ENCODE results near the gene PEX1.
"Not testable (repeated sequence)": the region's sequence is repeated elsewhere in the genome, so short reads cannot be mapped to it uniquely, and the experiment has no call there.

The PEX1 gene

DNA sequence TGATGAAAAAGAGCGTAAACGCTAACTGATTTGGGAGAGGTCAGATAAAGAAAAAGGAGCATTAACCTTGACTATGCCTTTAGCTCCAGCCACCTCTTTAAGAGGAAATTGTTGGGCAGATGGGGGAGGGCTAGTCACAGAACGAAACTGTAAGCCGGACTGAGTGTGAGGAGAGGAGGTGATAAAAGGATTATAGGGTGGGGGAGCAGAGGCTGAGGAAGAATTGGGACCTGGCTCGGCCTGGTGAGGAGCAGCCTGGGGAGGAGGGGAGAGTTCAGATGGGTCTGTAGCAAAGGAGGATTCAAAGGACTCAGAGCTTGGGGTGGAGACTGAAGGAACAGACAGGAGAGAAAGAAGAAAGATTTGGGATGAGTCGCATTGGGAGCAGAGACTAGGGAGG, 44.7 kb downstream of the PEX1 start:
- not testable (repeated sequence) for H3K4me3 ChIP-seq (ENCODE audit: insufficient read depth, low read depth, low read length); H3K9me3 ChIP-seq (ENCODE audit: control insufficient read depth, low read length); H3K27me3 ChIP-seq (ENCODE audit: control insufficient read depth, insufficient read depth, low read length, poor library complexity, severe bottlenecking); H3K36me3 ChIP-seq (ENCODE audit: control insufficient read depth, insufficient read depth, low read length); H3K27ac ChIP-seq (ENCODE audit: insufficient read depth, low read depth, low read length, poor library complexity, severe bottlenecking); H3K4me1 ChIP-seq (ENCODE audit: control insufficient read depth, insufficient read depth, low read length)
- 87 to 91% methylated on average over 5 to 6 of the region's 6 CpGs for WGBS, 2 experiments

- H3K4me1 ChIP-seq (ENCODE audit: control insufficient read depth, insufficient read depth, low read length); H3K9me3 ChIP-seq (ENCODE audit: control insufficient read depth, low read length); H3K36me3 ChIP-seq (ENCODE audit: control insufficient read depth, insufficient read depth, low read length); H3K4me3 ChIP-seq (ENCODE audit: insufficient read depth, low read depth, low read length); H3K27ac ChIP-seq (ENCODE audit: insufficient read depth, low read depth, low read length, poor library complexity, severe bottlenecking); H3K27me3 ChIP-seq (ENCODE audit: control insufficient read depth, insufficient read depth, low read length, poor library complexity, severe bottlenecking): not testable (repeated sequence)
- WGBS, 2 experiments: 87 to 90% methylated on average over 4 of the region's 4 CpGs
These were observed 49.2 kb downstream of the PEX1 start for GRCh38 chr7:92479146-92479545.

- Histone ChIP-seq H3K36me3 (ENCODE audit: control insufficient read depth, insufficient read depth, low read length) (no peaks in the 10 kb centered on the region), H3K9me3 (ENCODE audit: control insufficient read depth, low read length) (no peaks in the 10 kb centered on the region), H3K4me3 (ENCODE audit: insufficient read depth, low read depth, low read length) (no peak overlapping the region), H3K27ac (ENCODE audit: insufficient read depth, low read depth, low read length, poor library complexity, severe bottlenecking) (no peak overlapping the region), H3K27me3 (ENCODE audit: control insufficient read depth, insufficient read depth, low read length, poor library complexity, severe bottlenecking) (no peaks in the 10 kb centered on the region), H3K4me1 (ENCODE audit: control insufficient read depth, insufficient read depth, low read length) (no peaks in the 10 kb centered on the region)
- whole genome bisulfite sequencing, 2 experiments: 91 to 94% methylated on average over 4 of the region's 4 CpGs
These were observed 49.6 kb downstream of the PEX1 start for GRCh38 chr7:92478711-92479110.

DNA sequence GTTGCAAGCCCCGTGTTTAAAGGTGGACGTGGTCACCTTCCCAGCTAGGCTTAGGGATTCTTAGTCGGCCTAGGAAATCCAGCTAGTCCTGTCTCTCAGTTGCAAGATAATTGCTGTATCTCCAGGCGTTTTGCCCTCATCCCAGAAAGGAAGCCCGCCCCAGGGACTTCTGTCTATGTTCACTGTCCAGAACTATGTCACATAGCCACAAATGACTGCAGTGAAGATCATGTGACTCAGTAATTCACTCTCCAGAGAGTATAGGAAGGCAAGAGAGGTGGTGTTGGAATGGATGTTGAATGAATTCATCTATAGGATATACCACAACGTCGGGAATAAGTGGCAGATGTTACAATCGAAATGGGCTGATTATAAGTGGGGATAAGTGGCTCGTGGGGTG, 50.2 kb downstream of the PEX1 start:
- Histone ChIP-seq H3K4me1 (ENCODE audit: control insufficient read depth, insufficient read depth, low read length) (no peaks in the 10 kb centered on the region), H3K36me3 (ENCODE audit: control insufficient read depth, insufficient read depth, low read length) (no peaks in the 10 kb centered on the region), H3K4me3 (ENCODE audit: insufficient read depth, low read depth, low read length) (no peak overlapping the region), H3K9me3 (ENCODE audit: control insufficient read depth, low read length) (no peaks in the 10 kb centered on the region), H3K27ac (ENCODE audit: insufficient read depth, low read depth, low read length, poor library complexity, severe bottlenecking) (no peak overlapping the region), H3K27me3 (ENCODE audit: control insufficient read depth, insufficient read depth, low read length, poor library complexity, severe bottlenecking) (no peaks in the 10 kb centered on the region)
- WGBS, 2 experiments: 94% methylated on average over 9 of the region's 9 CpGs

- H3K36me3 ChIP-seq (ENCODE audit: control insufficient read depth, insufficient read depth, low read length); H3K4me3 ChIP-seq (ENCODE audit: insufficient read depth, low read depth, low read length); H3K4me1 ChIP-seq (ENCODE audit: control insufficient read depth, insufficient read depth, low read length); H3K27ac ChIP-seq (ENCODE audit: insufficient read depth, low read depth, low read length, poor library complexity, severe bottlenecking); H3K27me3 ChIP-seq (ENCODE audit: control insufficient read depth, insufficient read depth, low read length, poor library complexity, severe bottlenecking); H3K9me3 ChIP-seq (ENCODE audit: control insufficient read depth, low read length): not testable (repeated sequence)
- 93 to 96% methylated on average over 11 of the region's 11 CpGs for WGBS, 2 experiments
These were observed 50.6 kb downstream of the PEX1 start, which contains the start of gene ERVW-1 for GRCh38 chr7:92477681-92478080. ERVW-1 (minus strand) TSS chr7:92477946; CDS start chr7:92470381, 7,565 bp downstream.

DNA sequence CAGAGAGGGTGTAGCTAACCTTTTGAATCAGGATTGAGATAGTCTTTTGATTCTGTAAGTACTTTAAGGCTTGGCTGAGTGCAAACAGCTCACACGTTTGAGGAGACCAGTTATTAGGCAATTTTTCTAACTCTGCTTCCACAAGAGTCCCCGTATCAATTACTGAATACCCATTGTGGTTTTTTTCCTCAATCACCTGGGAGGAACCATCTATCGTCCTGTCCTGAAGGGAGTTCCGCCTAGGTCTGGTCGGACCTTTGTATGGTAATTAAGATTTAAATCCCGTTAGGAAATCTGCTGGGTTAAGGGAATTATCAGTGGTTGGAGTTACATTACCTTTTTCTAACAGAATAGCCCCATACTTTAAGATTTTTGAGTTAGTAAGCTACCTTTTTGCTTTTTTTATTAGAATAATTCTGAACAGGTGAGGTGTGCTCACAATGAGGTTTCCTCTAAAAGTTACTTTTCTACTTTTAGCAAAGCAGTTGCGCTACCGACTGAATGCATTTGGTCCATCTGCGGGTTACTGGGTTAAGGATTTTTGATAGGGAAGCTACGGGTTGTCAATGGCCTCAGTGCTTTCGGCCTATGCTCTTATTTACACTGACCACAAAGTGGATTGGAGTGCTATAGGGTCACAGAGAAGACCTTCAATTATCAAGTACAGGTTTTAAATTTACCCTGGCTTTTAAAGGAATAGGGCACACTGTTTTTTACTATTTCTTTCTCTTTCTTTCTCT, 52.3 kb downstream of the PEX1 start:
- not testable (repeated sequence) for H3K4me3 ChIP-seq (ENCODE audit: insufficient read depth, low read depth, low read length); H3K27me3 ChIP-seq (ENCODE audit: control insufficient read depth, insufficient read depth, low read length, poor library complexity, severe bottlenecking); H3K36me3 ChIP-seq (ENCODE audit: control insufficient read depth, insufficient read depth, low read length); H3K9me3 ChIP-seq (ENCODE audit: control insufficient read depth, low read length); H3K4me1 ChIP-seq (ENCODE audit: control insufficient read depth, insufficient read depth, low read length); H3K27ac ChIP-seq (ENCODE audit: insufficient read depth, low read depth, low read length, poor library complexity, severe bottlenecking)
- 89 to 92% methylated on average over 10 of the region's 11 CpGs for WGBS, 2 experiments

DNA sequence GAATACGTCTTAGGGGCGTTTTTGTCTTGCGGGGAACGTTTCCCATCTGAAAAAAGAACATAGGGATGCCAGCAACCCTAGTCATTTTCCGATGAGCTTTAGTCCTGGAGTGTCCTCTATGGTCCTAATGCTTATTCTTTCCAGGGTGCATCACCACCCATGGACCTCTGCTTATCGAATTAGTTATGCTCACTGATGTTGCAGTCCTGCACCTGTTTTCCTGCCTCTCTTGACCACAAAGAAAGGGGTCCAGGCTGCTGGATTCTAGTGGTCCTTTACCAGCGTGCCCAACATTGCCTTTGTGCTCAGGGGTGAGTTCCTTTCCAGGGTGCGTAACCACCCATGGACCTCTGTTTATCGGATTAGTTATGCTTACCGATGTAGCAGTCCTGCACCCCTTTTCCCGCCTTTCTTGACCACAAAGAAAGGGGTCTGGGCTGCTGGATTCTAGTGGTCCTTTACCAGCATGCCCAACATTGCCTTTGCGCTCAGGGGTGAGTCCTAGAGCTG, 53.0 kb downstream of the PEX1 start:
- H3K36me3 ChIP-seq (ENCODE audit: control insufficient read depth, insufficient read depth, low read length); H3K27me3 ChIP-seq (ENCODE audit: control insufficient read depth, insufficient read depth, low read length, poor library complexity, severe bottlenecking); H3K9me3 ChIP-seq (ENCODE audit: control insufficient read depth, low read length); H3K4me1 ChIP-seq (ENCODE audit: control insufficient read depth, insufficient read depth, low read length); H3K27ac ChIP-seq (ENCODE audit: insufficient read depth, low read depth, low read length, poor library complexity, severe bottlenecking); H3K4me3 ChIP-seq (ENCODE audit: insufficient read depth, low read depth, low read length): not testable (repeated sequence)
- 90 to 92% methylated on average over 12 of the region's 12 CpGs for WGBS, 2 experiments

- H3K27me3 ChIP-seq (ENCODE audit: control insufficient read depth, insufficient read depth, low read length, poor library complexity, severe bottlenecking); H3K4me3 ChIP-seq (ENCODE audit: insufficient read depth, low read depth, low read length); H3K36me3 ChIP-seq (ENCODE audit: control insufficient read depth, insufficient read depth, low read length); H3K9me3 ChIP-seq (ENCODE audit: control insufficient read depth, low read length); H3K27ac ChIP-seq (ENCODE audit: insufficient read depth, low read depth, low read length, poor library complexity, severe bottlenecking); H3K4me1 ChIP-seq (ENCODE audit: control insufficient read depth, insufficient read depth, low read length): not testable (repeated sequence)
- WGBS, 2 experiments: 93 to 96% methylated on average over 10 of the region's 10 CpGs
These were observed 54.3 kb downstream of the PEX1 start for GRCh38 chr7:92473989-92474388.

DNA sequence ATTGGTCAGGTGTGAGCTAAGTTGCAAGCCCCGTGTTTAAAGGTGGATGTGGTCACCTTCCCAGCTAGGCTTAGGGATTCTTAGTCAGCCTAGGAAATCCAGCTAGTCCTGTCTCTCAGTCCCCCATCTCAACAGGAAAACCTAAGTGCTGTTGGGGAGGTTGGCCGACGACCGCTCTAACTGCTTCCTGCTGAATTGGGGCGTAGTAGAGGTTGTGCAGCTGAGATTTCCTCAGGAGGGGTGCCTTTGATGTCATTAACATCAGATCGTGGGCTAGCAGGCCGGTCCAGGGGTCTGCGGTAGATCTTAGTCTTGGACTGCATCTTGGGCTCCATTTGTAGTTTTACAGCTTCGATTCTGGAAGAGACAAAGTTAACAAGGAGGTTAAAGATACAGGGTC, 59.7 kb downstream of the PEX1 start:
- 95 to 99% methylated on average over 8 of the region's 9 CpGs for WGBS, 2 experiments
- not testable (repeated sequence) for H3K27ac ChIP-seq (ENCODE audit: insufficient read depth, low read depth, low read length, poor library complexity, severe bottlenecking)

GRCh38 chr7:92466682-92467081, 61.6 kb downstream of the PEX1 start:
- WGBS, 2 experiments: 88 to 98% methylated on average over 2 of the region's 2 CpGs
- Histone ChIP-seq H3K27me3 (ENCODE audit: control insufficient read depth, insufficient read depth, low read length, poor library complexity, severe bottlenecking) (no peaks in the 10 kb centered on the region), H3K9me3 (ENCODE audit: control insufficient read depth, low read length) (no peaks in the 10 kb centered on the region), H3K36me3 (ENCODE audit: control insufficient read depth, insufficient read depth, low read length) (no peaks in the 10 kb centered on the region), H3K4me1 (ENCODE audit: control insufficient read depth, insufficient read depth, low read length) (no peaks in the 10 kb centered on the region), H3K4me3 (ENCODE audit: insufficient read depth, low read depth, low read length) (no peak overlapping the region), H3K27ac (ENCODE audit: insufficient read depth, low read depth, low read length, poor library complexity, severe bottlenecking) (no peak overlapping the region)

More for the DNA sequence above, 59.7 kb downstream of the PEX1 start:
- H3K36me3 ChIP-seq (ENCODE audit: control insufficient read depth, insufficient read depth, low read length); H3K9me3 ChIP-seq (ENCODE audit: control insufficient read depth, low read length); H3K27me3 ChIP-seq (ENCODE audit: control insufficient read depth, insufficient read depth, low read length, poor library complexity, severe bottlenecking); H3K4me1 ChIP-seq (ENCODE audit: control insufficient read depth, insufficient read depth, low read length); H3K4me3 ChIP-seq (ENCODE audit: insufficient read depth, low read depth, low read length): not testable (repeated sequence)

- Histone ChIP-seq H3K4me1 (ENCODE audit: control insufficient read depth, insufficient read depth, low read length) (no peaks in the 10 kb centered on the region), H3K36me3 (ENCODE audit: control insufficient read depth, insufficient read depth, low read length) (no peaks in the 10 kb centered on the region), H3K4me3 (ENCODE audit: insufficient read depth, low read depth, low read length) (no peak overlapping the region), H3K27me3 (ENCODE audit: control insufficient read depth, insufficient read depth, low read length, poor library complexity, severe bottlenecking) (no peaks in the 10 kb centered on the region), H3K9me3 (ENCODE audit: control insufficient read depth, low read length) (no peaks in the 10 kb centered on the region), H3K27ac (ENCODE audit: insufficient read depth, low read depth, low read length, poor library complexity, severe bottlenecking) (no peak overlapping the region)
- 81 to 86% methylated on average over 3 of the region's 3 CpGs for WGBS, 2 experiments
These were observed 63.8 kb downstream of the PEX1 start for GRCh38 chr7:92464515-92464914.

All from ectodermal cell (in vitro differentiated cells).